Stimulated activated CD8-positive, alpha-beta memory T cell treated with anti-CD3 and anti-CD28 coated beads, Interleukin-7, amount 100 ng/mL, for 1 hour (primary cell): Measurements from ENCODE around the gene NLRC3.
A peak's percentile ranks its signal among the peaks of the same experiment; 100 is the strongest.

Source experiments
- DNase-seq, 2 donors: peaks; one replicate each; pipeline ENCODE4 v3.0.0-alpha.2; 2020; ENCODE audit warnings: low read depth in 2 of 2

Gene NLRC3

DNA sequence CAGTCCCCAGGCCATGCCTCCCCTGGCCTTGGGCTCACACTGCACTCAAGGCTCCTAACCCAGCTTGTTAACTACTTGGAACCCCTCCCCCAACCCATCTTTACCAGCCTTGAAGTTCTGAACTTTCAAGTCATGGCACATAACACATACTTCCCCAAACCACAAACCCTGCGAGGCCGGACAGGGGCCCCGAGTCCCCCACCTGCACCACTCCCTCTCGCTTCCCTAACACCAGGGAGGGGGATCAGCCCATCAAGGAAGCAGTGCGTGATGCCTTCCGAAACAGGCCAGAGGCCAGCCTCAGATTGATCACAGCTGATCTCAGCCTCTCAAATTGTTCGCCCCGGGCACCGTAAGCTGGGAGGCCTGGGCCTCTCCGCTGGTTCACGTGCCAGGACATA is 3.0 kb upstream of the NLRC3 start:
- no peak for DNase-seq

DNA sequence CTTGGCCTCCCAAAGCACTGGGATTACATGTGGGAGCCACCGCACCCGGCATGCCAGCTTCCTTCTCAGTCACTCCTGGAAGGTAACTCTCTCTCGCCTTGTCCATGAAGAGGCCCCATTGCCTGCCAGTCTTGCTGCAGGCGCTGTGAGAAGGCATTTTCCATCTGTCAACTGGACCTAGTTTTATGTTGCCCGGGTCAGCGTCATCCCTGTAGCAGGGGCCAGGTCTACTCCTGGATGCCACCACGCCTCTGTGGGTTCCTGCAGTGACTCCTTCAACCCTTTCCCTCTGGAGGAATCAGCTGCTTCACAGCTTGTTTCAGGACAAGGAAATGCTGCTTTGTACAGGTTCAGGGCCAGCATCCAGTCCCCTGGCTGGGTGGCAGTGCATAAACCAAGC is 2.6 kb upstream of the NLRC3 start:
- no peak for DNase-seq

DNA sequence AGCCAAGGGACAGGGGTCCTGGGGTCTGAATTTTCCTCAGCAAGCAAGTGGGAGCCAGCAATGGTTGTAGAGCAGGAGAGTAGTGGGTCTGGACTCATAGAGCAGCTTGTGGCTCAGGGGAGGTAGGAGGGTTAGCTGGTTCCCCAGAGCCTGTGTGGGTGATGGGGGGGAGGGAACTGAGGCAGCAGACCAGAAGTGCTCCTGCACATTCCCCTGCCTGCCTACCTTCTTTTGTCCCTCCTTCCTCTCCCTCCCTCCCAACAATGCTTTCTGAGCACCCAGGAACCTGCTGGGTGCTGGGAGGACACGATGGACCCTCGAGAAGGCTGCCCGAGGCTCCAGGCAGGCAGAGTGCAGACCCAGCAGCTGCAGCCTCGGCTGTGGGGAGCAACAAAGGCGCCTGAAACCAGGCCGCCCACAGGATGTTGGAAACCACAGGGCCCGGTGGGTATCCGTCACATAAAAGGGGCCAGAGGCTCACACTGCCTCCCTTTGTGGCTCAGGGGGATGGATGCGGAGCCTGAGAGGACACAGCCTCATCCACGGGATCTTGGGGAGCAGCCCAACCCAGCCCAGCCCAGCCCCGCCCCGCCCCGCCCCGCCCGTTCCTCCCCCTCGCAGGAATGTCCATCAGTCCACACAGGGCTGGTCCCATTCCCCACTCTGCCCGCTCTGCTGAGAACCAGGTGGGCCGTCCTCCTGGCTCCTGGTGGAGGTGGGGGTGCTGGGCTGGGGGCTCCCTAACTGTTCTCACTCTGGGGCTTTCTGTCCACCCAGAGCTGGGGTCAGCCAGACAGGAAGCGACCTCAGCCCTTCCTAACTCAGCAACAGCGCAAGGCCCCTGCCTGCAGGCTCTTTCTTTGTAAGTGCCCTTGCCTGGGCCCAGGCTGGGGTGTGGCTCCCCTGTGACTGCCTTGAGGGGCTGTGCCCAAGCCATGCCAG is 1.7 kb upstream of the NLRC3 start:
- DNase-seq, result peak in 1 of 2 donors; percentile 17

GRCh38 chr16:3578121-3578520 is 918 bp upstream of the NLRC3 start:
- peak in 1 of 2 donors; percentile 3 for DNase-seq

- no peak for DNase-seq
These were observed 992 bp downstream of the NLRC3 start for GRCh38 chr16:3576211-3576610.

- no peak for DNase-seq
These were observed 1.7 kb downstream of the NLRC3 start for GRCh38 chr16:3575491-3575890.

DNA sequence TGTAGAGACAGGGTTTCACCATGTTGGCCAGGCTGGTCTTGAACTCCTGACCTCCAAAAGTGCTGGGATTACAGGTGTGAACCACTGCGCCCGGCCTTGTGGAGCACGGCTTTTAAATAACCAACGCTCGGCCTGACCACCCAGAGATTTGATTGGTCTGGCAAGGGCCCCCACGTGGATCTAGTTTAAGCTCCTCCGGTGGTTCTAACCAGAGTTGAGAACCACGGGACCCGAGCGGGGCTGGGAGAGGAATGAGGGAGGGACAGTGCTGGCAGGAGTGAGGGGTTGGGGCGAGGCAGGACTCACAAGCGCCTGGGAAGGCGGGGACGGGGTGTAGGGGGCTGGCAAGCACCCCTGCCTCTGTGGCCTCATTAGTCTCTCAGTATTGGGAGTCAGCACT is 3.0 kb downstream of the NLRC3 start:
- no peak for DNase-seq

- no peak for DNase-seq
These were observed 3.9 kb downstream of the NLRC3 start for GRCh38 chr16:3573146-3573815.

GRCh38 chr16:3570420-3571062 is 6.7 kb downstream of the NLRC3 start:
- no peak for DNase-seq

- DNase-seq, result no peak
These were observed 7.4 kb downstream of the NLRC3 start for GRCh38 chr16:3569851-3570250.

- no peak for DNase-seq
These were observed 10.2 kb downstream of the NLRC3 start for GRCh38 chr16:3566990-3567389.

- no peak for DNase-seq
These were observed 12.4 kb downstream of the NLRC3 start for GRCh38 chr16:3564889-3565141.

- DNase-seq, result no peak
These were observed 12.9 kb downstream of the NLRC3 start for GRCh38 chr16:3564130-3564888.

- DNase-seq, result no peak
These were observed 14.2 kb downstream of the NLRC3 start for GRCh38 chr16:3562914-3563480.

- no peak for DNase-seq
These were observed 15.6 kb downstream of the NLRC3 start for GRCh38 chr16:3561626-3562025.

DNA sequence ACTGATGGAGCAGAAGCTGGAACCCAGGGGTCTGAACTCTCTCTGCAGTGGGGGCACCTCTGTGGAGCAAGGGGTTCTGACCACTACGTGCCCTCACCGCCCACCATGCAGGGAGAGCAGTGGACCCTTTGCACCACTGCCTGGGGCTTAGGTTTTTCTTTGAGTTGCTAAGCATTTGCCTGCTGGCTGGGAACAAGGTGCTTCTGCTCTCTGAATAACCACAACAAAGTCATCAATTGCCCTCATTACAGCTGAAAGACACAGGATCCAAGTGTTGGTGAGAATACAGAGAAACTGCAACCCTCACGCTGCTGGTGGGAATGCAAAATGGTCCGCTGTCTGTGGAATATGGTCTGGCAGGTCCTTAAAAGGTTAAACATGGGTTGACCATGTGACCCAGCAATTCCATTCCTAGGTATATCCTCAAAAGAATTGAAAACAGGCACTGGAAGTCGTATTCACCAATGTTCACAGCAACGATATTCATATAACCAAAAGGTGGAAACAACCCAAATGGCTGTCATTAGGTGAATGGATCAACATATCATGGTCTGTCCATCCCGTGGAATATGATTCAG is 22.8 kb downstream of the NLRC3 start:
- no peak for DNase-seq

- no peak for DNase-seq
These were observed 23.9 kb downstream of the NLRC3 start for GRCh38 chr16:3553138-3553923.

DNA sequence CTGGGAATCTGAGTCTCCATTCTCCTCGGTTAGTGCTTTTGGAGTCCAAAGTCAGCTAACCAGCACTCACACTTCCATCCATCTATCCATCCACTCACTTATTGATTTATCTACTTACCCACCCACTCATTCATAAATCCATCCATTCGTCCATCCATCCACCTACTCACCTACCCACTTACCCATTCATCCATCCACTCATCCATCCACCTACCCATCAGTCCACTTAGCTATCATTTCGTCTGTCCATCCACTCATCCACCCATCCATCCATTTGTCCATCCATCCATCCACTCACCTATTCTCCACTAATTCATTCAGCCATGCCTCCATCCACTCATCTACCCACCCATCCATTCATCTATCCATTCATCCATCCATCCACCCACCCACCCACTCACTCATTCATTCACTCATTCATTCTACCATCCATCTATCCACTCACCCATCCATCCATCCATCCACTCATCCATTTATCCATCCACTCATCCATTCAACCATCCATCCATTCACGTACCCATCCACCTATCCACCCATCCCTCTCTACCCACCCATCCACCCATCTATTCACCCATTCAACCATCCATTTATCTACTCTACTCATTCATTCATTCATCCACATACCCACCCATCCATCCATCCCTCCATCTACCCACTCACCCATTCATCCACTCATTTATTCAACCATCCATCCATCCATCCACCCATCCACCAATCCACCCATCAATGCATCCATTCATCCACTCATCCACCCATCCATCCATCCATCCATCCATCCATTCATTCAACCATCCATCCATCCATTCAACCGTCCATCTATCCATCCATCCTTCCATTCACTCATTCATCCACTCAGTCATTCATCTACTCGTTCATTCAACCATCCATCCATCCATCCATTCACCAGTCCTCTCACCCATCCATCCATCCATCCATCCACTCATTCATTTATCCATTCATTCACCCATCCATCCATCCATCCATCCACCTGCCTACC is 26.1 kb downstream of the NLRC3 start:
- DNase-seq, result no peak

- no peak for DNase-seq
These were observed 27.3 kb downstream of the NLRC3 start for GRCh38 chr16:3549906-3550305.
